Upper lobe of left lung (tissue), 6 donors: ENCODE results near the gene PRDX3. TPM values are rescaled to one million over a fixed set of nuclear protein-coding genes. Genes with fewer than 3 reads are reported as not detected.
A peak's percentile ranks its signal among the peaks of the same experiment; 100 is the strongest.

ENCODE experiments used
- ATAC-seq, 2 donors: fragments of 200-7000 bp; cut with Tn5 transposase; one replicate each; pipeline ENCODE4 v1.9.1; 2022; ENCODE audit warnings: mild to moderate bottlenecking in 2 of 2, moderate library complexity in 2 of 2; ENCODE audit not compliant: low FRiP score in 2 of 2
- DNase-seq, 2 donors: peaks; one replicate each; pipeline ENCODE4 v3.0.0-alpha.2; 2019 to 2020
- H3K27ac ChIP-seq, 4 donors: fragments of 200-600 bp; sonication (generic); one replicate each; pipeline ENCODE4 v1.5.1; 2016 to 2019
- H3K27me3 ChIP-seq, 4 donors: fragments of 200-600 bp; sonication (generic); one replicate each; pipeline ENCODE4 v1.5.1; 2017 to 2019
- H3K36me3 ChIP-seq, 4 donors: fragments of 200-600 bp; sonication (generic); one replicate each; pipeline ENCODE4 v1.5.1; 2016 to 2019
- H3K4me1 ChIP-seq, 4 donors: fragments of 200-600 bp; sonication (generic); one replicate each; pipeline ENCODE4 v1.5.1; 2018 to 2019
- H3K4me3 ChIP-seq, 4 donors: fragments of 200-600 bp; sonication (generic); one replicate each; pipeline ENCODE4 v1.5.1; 2017 to 2019; ENCODE audit warnings: mild to moderate bottlenecking in 2 of 4, moderate library complexity in 1 of 4
- H3K9me3 ChIP-seq, 4 donors: fragments of 200-600 bp; sonication (generic); one replicate each; pipeline ENCODE4 v1.5.1; 2018 to 2019
- CTCF ChIP-seq, 6 experiments: fragments of 450-650 bp in 4 of 6; fragments of 200-600 bp in 2 of 6; sonication (generic) in 2 of 6; IDR thresholded peaks; one replicate each; pipeline ENCODE4 v1.5.1; 2016 to 2019; ENCODE audit warnings: antibody characterized with exemption in 6 of 6
- EP300 ChIP-seq, 4 donors: sonication (generic); formaldehyde crosslinking; IDR thresholded peaks; one replicate each; pipeline ENCODE4 v1.5.1; 2017; ENCODE audit warnings: antibody characterized with exemption in 4 of 4, control low read depth in 2 of 4
- POLR2A ChIP-seq, 4 donors: fragments of 450-650 bp; IDR thresholded peaks; one replicate each; pipeline ENCODE4 v1.5.1; 2016 to 2017; ENCODE audit warnings: antibody characterized with exemption in 4 of 4, mild to moderate bottlenecking in 2 of 4
- POLR2AphosphoS5 ChIP-seq, 2 donors: sonication (generic); formaldehyde crosslinking; IDR thresholded peaks; one replicate each; pipeline ENCODE4 v1.5.1; 2017; ENCODE audit warnings: antibody characterized with exemption in 2 of 2
- WGBS, 2 donors: methylation state at CpG; one replicate each; pipeline ENCODE4 v1.1.5; 2017 to 2018; 5-methylcytosine and 5-hydroxymethylcytosine counted together
- total RNA-seq, 6 donors: library from RNA; depleted of rRNA in 4 of 6; stranded (reverse); fragments of >200 nt in 4 of 6; gene quantifications; one replicate each; pipeline versions ENCODE4 v1.1.0 to v1.2.1, GENCODE V29; 2016 to 2021
- donor health status: DM: no; HTN: no; CAD: no; lungs with moderate emphysema.
- donor health status: DM: no; HTN: yes; CAD: no; lungs with severe emphysema.

The PRDX3 gene
- total RNA-seq, 6 donors from 2014 or later: 29.9 to 104 (median 85.1) TPM

GRCh38 chr10:119207713-119208552 lies 29.3 kb upstream of the PRDX3 start:
- peaks cover 32 to 53% (median 42%) of the 10 kb centered on the region in 4 donors for H3K4me1 ChIP-seq
- H3K27ac ChIP-seq: peak overlapping the region; percentile 95 to 99 (median 96)
- H3K36me3 ChIP-seq: peaks cover 0 to 4% (median 0%) of the 10 kb centered on the region in 4 donors
- TF ChIP-seq POLR2A (IDR thresholded peaks at IDR 0.05) (peak in 1 of 4 donors; percentile 13), CTCF (IDR thresholded peaks at IDR 0.05) (no peak), POLR2AphosphoS5 (IDR thresholded peaks at IDR 0.05) (peak in 1 of 2 donors; percentile 10), EP300 (IDR thresholded peaks at IDR 0.05) (no peak)
- H3K4me3 ChIP-seq: peak overlapping the region; percentile 83 to 99 (median 94)
- WGBS, 2 donors: 0 to 1% methylated on average over 18 to 47 of the region's 62 CpGs
- no peaks in the 10 kb centered on the region for H3K9me3 ChIP-seq
- DNase-seq (peak; percentile 48 to 92), ATAC-seq (peak in 1 of 2 donors; percentile 12)
- no peaks in the 10 kb centered on the region for H3K27me3 ChIP-seq

GRCh38 chr10:119207366-119207666 lies 28.7 kb upstream of the PRDX3 start, which contains the start of gene GRK5:
Gene GRK5 (plus strand): TSS chr10:119207571. CDS start chr10:119207918, 347 bp downstream.
- H3K27ac ChIP-seq: peak within 1 kb of the TSS; percentile 95 to 99 (median 96)
- peak within 1 kb of the TSS; percentile 83 to 99 (median 94) for H3K4me3 ChIP-seq
- 0% methylated on average over 4 to 7 of the region's 34 CpGs for WGBS, 2 donors
- DNase-seq: peak; percentile 98 to 99
- H3K4me1 ChIP-seq: peaks cover 26 to 47% (median 36%) of the 10 kb centered on the region in 4 donors
- peak; percentile 95 to 97 for ATAC-seq
- no peaks in the 10 kb centered on the region for H3K9me3 ChIP-seq
- H3K36me3 ChIP-seq: no peaks in the 10 kb centered on the region
- peak; percentile 6 to 90 for TF ChIP-seq POLR2AphosphoS5 (IDR thresholded peaks at IDR 0.05)
- TF ChIP-seq CTCF (IDR thresholded peaks at IDR 0.05): no peak
- peak in 3 of 4 donors; percentile 11 to 78 (median 41) for TF ChIP-seq POLR2A (IDR thresholded peaks at IDR 0.05)
- H3K27me3 ChIP-seq: no peaks in the 10 kb centered on the region

GRCh38 chr10:119206603-119207365 lies 28.2 kb upstream of the PRDX3 start:
- Histone ChIP-seq H3K27ac (peak overlapping the region; percentile 95 to 99 (median 96)), H3K36me3 (no peaks in the 10 kb centered on the region), H3K27me3 (no peaks in the 10 kb centered on the region), H3K9me3 (no peaks in the 10 kb centered on the region), H3K4me1 (peaks cover 23 to 42% (median 31%) of the 10 kb centered on the region in 4 donors), H3K4me3 (peak overlapping the region; percentile 50 to 98 (median 86))
- WGBS, 2 donors: 0% methylated on average over 2 to 14 of the region's 97 CpGs
- ATAC-seq: peak; percentile 58 to 88
- TF ChIP-seq CTCF (IDR thresholded peaks at IDR 0.05): peak; percentile 80 to 96 (median 94)
- no peak for TF ChIP-seq POLR2A (IDR thresholded peaks at IDR 0.05)
- peak; percentile 64 to 95 for DNase-seq

DNA sequence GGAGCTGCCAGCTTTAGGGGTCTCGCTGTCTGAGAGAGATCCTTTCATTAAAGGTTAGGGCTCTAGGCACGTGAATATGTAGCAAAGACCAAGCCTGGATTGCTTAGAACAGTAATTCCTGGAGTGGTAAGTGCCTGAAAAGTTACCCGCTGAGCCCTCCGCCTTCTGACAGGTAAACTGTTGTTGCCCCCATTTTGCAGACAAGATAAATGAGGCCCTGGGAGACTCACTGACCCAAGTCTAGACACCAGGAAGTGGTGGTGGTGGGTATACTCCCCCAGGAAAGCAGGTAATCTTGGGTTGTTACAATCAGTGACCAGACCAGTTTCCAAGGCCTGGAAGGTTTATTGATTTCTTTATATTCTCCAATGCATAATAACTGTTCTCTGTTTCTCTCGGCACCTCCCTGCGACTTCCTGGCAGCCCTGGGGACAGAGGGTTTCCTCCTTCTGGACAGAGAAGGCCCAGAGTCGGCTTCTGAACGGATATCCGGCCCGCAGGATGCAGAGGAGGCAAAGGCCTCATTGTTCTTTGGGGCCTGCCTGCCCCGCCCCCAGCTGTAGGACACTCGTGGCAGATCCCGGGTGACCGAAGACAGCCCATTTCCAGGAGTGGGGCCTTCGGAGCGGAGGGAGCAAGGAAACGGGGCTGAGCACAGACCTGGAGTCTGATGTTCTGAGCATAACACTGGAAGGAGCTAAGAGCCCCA lies 27.4 kb upstream of the PRDX3 start:
- DNase-seq (peak in 1 of 2 donors; percentile 75), ATAC-seq (peak; percentile 24 to 52)
- 22 to 27% methylated on average over 17 of the region's 17 CpGs for WGBS, 2 donors
- Histone ChIP-seq H3K4me3 (peak overlapping the region in 3 of 4 donors; percentile 83 to 98 (median 90)), H3K27me3 (no peaks in the 10 kb centered on the region), H3K9me3 (no peaks in the 10 kb centered on the region), H3K36me3 (no peaks in the 10 kb centered on the region), H3K4me1 (peaks cover 17 to 36% (median 25%) of the 10 kb centered on the region in 4 donors), H3K27ac (peak overlapping the region; percentile 95 to 99 (median 96))
- TF ChIP-seq POLR2A (IDR thresholded peaks at IDR 0.05) (no peak), EP300 (IDR thresholded peaks at IDR 0.05) (peak in 3 of 4 donors; percentile 49 to 93 (median 79)), POLR2AphosphoS5 (IDR thresholded peaks at IDR 0.05) (peak; percentile 74 to 88), CTCF (IDR thresholded peaks at IDR 0.05) (no peak)
